Medulla oblongata (tissue), 1 donor: Measurements from ENCODE around the gene PDLIM7.

Source experiments
- DNase-seq: peaks from one replicate; pipeline ENCODE4 v3.0.0-alpha.2; 2015; ENCODE audit errors: extremely low spot score

The PDLIM7 gene

DNA sequence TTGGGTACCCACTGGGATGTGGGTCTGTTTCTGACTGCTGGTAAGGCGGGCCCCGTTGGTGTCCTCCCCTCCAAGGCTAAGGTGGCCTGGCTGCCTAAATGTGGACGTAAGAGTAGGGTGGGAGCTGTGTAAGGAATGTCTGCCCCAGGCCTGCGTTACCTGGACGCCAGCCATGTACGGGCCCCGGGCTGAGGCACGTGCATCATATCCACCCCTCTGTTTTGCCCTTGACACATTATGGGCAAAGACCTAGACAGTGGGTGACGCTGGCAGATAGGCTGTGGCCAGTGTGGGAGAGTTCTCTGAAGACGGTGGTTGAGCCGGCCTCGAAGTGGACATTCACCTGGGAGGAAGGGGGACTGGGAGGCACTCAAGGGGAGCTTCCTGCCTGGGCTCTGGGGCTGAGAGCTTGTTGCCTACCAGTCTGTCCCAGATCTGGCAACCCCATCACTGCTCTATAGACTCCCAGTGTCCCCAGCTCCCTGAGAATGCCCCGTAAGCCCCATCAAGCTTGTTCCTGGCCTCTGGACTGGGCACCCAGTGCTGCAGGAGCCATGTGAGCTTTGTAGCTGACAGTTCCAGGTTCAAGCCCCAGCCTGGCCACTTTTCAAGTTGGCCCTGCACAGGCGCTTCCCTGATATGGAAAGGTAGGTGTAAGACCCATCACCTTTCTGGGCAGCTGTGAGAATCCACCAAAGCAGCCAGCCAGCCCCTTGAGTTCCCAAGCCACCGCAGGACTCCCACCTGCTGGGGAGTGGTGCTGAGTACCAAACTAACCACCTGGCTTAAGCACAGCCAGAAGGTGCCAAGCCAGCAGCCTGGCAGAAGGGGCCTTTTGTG, 54.0 kb downstream of the PDLIM7 start:
- DNase-seq, result no peak

DNA sequence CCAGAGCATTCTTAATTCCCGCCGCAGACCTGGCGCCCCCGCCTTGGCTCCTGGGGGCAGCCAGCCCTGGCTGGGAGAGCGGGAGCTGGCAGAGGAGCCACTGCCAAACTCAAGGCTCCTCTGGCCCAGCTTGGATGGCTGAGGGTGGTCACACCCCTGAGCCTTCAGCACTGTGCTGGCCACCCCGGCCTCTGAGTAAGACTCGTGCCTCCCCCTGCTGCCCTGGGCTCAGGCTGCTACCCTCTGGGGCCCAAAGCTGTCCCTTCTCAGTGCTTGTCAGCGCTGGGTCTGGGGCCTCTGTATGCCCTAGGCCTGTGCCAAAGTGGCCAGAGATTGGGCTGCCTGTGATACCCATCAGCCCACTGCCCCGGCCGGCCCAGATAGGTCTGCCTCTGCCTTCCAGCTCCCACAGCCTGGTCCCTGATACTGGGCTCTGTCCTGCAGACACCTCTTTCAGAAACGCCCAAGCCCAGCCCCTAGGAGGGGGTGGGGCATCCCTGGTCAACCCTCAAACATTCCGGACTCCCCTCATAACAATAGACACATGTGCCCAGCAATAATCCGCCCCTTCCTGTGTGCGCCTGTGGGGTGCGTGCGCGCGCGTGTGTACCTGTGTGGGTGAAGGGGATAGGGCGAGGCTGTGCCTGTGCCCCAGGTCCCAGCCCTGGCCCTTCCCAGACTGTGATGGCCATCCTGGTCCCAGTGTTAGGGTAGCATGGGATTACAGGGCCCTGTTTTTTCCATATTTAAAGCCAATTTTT, 55.2 kb downstream of the PDLIM7 start:
- no peak for DNase-seq

DNA sequence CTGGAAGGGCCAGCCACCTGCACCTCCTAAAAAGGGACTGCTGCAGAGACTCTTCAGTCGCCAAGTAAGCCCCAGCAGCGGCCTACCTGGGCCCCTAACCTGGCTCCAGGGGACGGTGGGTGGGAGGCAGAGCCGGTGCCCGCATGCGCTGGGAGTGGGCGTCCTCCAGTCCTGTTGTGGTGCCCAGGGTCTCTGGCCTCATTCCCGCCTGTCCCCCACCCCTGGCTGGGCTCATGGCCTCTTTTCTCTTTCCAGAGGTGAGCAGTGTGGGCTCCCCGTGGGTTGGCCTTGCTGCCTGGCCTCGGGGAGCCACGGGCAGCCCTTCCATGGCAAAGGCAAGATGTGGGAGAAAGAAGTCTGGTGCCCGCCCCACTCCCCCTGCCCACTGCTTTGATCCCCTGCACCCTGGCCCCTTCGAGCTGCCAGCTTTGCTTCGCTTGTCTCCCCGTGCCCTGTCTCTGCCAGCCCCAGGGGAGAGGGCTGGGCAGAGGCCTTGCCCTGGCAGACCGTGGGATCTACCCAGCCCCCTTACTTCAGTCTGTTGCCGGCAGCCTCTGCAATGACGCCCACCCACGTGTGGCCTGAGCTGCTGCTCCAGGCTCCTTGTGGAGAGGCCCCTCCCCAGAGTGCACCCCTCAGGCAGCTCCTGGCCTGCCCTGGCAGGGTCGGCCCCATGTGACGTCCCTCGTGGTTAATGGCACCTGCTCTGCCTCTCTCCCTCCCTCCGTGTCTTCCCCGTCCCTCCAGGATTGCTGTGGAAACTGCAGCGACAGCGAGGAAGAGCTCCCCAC, 56.2 kb downstream of the PDLIM7 start:
- no peak for DNase-seq

DNA sequence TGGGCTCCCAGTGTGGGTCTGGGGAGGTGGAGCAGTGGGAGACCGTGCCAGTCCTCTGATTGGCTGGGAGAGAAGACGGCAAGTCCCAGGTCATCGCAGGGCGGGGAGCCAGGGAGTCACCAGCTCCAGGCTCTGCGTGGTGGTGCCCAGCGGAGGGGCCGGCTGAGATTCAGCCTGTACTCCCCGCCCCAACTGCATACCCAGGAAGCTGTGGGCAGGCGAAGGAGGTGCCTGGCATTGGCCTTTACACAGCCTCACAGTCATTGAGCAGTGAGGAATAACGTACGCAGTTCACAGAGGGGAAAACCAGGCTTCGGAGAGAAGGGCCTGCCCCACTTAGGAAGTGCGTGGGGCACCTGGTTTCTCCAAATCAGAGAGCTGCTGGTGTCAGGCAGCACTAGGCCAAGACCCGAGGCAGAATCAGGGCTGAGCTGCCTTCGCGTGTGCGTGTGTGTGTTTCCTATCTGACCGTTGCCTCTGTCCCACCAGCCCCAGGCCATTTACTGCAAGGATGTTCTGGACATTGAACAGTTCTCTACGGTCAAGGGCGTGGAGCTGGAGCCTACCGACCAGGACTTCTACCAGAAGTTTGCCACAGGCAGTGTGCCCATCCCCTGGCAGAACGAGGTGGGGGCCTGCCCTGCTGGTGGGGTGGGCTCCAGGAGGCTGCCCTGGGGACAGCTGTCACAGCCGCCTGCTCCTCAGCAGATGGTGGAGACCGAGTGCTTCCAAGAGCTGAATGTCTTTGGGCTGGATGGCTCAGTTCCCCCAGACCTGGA, 57.0 kb downstream of the PDLIM7 start:
- no peak for DNase-seq

DNA sequence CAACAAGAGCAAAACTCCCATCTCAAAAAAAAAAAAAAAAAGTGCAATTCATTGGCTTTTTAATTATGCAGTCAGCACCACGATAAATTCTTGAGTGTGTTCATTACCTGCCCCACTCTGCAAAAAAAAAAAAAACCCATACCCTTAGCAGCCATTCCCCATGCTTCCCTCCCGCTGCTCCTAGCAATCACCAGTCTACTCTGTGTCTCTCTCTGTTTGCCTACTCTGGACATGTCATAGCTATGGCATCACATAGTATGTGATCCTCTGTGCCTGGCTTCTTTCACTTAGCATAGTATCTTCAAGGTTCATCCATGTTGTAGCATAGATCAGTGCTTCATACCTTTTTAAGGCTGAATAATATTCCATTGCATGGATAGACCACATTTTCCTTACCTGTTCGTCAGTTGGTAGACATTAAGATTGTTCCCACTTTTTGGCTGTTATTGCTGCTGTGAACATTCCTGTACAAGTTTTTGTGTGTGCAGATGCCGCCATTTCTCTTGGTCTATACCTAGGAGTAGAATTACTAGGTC, 57.8 kb downstream of the PDLIM7 start:
- DNase-seq, result no peak

DNA sequence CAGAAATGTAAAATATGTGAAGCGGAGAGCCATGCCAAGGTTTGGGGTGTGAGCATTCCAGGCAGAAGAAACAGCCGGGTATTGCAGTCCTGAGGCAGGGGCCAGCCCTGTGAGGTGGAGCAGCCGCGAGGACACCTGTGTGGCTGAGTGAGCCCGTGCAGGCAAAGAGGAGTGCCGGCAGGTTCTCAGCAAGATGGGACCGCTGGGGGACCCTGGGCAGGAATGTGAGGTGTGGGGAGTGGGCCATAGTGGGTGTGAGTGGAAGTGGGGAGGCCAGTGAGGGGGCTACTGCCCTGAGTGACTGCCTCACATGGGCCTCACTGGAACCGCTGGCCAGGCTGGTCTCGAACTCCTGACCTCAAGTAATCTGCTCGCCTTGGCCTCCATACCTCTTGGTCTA, 58.9 kb downstream of the PDLIM7 start:
- DNase-seq, result no peak

DNA sequence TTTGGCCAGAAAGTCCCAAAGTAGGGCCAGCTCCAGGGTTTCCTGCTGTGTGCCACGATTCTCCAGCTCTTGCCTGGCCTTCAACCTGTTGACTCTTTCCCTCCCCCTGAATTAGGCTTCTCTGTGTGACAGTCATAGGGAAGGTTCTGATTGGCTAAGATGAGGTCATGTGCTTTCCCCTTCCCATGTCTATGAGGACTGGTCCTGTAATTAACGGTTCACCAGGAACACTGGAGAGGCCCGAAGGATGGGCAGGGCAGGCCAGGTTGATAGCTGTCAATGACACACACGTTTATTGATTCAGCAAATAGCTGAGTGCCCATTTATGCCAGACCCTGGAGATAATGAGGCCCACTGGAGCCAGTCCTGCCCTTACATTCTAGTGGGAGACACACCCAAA, 59.8 kb downstream of the PDLIM7 start:
- DNase-seq, result no peak

DNA sequence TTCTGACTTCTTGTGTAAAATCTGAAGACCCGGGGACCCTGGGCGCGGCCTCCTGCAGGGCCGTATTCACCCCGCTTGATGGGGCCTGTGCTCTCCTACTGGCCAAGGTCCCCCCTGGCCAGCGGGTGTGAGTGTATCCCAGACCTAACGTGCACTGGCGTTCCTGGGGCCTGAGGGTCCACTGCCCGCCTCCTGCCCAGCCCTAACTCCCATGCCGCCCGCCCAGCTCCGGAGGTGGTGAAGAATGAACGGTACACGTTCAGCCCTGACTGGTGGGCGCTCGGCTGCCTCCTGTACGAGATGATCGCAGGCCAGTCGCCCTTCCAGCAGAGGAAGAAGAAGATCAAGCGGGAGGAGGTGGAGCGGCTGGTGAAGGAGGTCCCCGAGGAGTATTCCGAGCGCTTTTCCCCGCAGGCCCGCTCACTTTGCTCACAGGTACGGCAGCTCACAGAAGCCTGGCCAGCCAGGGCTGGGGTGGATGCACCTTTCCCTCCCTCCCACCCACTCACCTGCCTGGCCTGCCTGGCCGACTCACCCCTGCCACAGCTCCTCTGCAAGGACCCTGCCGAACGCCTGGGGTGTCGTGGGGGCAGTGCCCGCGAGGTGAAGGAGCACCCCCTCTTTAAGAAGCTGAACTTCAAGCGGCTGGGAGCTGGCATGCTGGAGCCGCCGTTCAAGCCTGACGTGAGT, 61.4 kb downstream of the PDLIM7 start:
- no peak for DNase-seq

DNA sequence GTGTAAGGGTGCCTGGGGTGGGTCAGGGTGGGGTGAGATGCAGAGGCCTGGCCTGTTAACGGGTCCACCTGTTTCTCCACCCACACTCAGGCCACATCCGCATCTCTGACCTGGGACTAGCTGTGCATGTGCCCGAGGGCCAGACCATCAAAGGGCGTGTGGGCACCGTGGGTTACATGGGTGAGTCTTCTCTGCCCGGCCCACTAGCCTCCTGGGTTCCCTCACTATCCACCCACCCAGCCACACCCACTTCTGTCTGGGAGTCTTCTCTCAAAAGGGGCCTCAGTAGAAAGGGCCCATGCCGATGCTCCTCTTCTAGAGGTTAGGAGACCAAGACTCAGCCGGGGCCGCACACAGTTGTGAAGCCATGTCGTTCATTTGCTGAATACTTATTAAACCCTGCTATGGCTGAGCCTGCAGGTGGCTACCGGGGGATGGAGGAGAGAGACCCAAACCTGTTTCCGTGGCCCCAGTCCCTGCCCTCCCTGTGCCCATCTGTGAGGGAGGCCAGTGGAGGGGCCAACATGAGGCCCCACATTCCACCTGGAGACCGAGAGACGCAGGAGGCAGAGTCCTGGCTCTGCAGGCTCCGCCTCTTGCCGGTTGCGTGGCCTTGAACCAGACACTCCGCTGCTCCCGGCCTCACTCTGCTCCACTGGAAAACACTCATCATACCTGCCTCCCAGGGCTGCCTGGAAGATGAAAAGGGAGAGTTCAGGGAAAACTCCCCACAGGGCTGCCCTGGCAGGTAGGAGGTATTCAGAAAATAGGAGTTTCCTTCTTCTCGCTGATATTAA, 62.3 kb downstream of the PDLIM7 start:
- DNase-seq, result no peak

DNA sequence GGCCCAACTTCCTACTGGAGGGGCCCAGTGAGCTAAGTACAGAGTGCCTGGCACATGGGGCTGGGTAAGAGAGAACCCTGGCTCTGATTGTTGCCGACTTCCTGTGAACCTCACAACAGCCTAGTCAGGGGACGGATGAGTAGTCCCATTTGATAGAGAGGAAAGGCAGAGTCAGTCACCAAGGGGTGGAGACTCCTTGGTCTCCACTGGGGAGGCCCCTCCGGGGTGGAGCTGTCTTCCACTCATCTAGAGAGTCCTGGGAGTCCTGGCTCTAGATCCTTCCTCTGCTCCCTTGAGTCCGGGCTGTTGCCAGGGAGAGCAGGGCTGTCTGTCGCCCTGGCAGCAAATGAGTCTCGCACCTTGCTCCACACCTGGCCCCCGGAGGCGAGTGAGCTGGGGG, 63.0 kb downstream of the PDLIM7 start:
- no peak for DNase-seq

DNA sequence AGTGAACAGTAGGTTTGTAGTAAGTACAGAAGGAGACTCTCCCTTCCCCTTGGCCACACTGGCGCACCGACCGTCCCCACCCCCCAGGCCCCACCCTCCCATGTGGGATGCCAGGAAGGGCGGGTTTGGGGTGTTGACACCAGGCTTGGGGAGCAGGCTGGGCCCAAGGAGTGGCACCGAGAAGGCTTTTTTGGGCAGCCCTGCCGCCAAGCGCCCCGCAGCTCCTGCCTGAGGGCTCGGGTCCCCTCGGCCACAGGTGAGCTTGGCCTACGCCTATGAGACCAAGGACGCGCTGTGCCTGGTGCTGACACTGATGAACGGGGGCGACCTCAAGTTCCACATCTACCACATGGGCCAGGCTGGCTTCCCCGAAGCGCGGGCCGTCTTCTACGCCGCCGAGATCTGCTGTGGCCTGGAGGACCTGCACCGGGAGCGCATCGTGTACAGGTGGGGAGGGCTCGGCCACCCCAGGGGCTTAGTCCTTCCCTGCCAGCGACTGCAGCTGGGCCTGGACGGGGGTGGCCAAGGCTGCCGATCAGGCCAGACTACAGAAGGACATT, 63.7 kb downstream of the PDLIM7 start:
- DNase-seq, result no peak
